ENCODE results near the gene CA4.

DNA sequence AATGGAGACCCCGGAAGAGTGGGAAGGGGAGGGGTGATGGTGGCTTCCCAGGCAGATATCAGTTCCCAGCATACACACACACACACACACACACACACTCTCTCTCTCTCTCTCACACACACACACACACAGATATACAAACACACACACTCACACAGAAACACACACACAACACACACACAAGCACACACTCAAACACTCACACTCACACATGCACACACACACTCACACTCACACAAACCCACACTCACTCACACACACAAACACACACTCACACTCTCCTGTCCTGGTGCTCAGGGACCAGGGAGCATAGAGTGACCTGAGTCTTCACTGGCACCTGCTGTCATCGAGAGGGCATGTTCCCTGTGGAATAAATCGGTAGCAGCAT is 5.6 kb downstream of the CA4 start:
- TF ChIP-seq, protein P1, sequence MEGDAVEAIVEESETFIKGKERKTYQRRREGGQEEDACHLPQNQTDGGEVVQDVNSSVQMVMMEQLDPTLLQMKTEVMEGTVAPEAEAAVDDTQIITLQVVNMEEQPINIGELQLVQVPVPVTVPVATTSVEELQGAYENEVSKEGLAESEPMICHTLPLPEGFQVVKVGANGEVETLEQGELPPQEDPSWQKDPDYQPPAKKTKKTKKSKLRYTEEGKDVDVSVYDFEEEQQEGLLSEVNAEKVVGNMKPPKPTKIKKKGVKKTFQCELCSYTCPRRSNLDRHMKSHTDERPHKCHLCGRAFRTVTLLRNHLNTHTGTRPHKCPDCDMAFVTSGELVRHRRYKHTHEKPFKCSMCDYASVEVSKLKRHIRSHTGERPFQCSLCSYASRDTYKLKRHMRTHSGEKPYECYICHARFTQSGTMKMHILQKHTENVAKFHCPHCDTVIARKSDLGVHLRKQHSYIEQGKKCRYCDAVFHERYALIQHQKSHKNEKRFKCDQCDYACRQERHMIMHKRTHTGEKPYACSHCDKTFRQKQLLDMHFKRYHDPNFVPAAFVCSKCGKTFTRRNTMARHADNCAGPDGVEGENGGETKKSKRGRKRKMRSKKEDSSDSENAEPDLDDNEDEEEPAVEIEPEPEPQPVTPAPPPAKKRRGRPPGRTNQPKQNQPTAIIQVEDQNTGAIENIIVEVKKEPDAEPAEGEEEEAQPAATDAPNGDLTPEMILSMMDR (conservative IDR thresholded peaks at IDR 0.05; ENCODE audit: low read length) = no peak
- no peak for TF ChIP-seq EZH2phosphoT487 (IDR thresholded peaks at IDR 0.05; ENCODE audit: borderline replicate concordance, low read depth, low read length)

All from OCI-LY7 (cell line).